H1 (cell line): Measurements from ENCODE around the gene KLHL18. TPM values are rescaled to one million over a fixed set of nuclear protein-coding genes. Genes with fewer than 3 reads are reported as not detected.

Experiments
- CTCF ChIA-PET: fragments of 300-600 bp; sonication (Branson Sonifier 250); formaldehyde crosslinking; loops from one replicate; lab custom pipeline; 2021; ENCODE audit not compliant: partially characterized antibody; lab: Charles Lee
- POLR2A ChIA-PET: fragments of 300-600 bp; sonication (Branson Sonifier 250); formaldehyde crosslinking; loops from one replicate; lab custom pipeline; 2021; ENCODE audit warnings: inconsistent platforms; ENCODE audit not compliant: partially characterized antibody; lab: Charles Lee
- DNase-seq, 2 experiments: peaks; one replicate each; pipeline versions ENCODE4 v3.0.0 to v3.0.0-alpha.2; 2010 to 2022; ENCODE audit warnings: low spot score in 2 of 2, low read depth in 1 of 2, mixed read lengths in 1 of 2
- FAIRE-seq: peaks from 2 replicates; lab custom pipeline; 2011; peaks lifted over from hg19 to GRCh38; lab: Jason Lieb, UNC
- H2AFZ ChIP-seq: 2 replicates; pipeline ENCODE4 v1.8.1; 2012; ENCODE audit warnings: low read length, inconsistent platforms
- H2AK5ac ChIP-seq: 2 replicates; pipeline ENCODE4 v1.6.1; 2013; ENCODE audit warnings: low read depth, low read length
- H2BK120ac ChIP-seq: replicated peaks from 2 replicates; pipeline ENCODE3; 2013; ENCODE audit warnings: low read depth, low read length, inconsistent platforms
- H2BK12ac ChIP-seq: 2 replicates; pipeline ENCODE4 v1.6.1; 2013; ENCODE audit warnings: low read depth, low read length
- H2BK15ac ChIP-seq: 2 replicates; pipeline ENCODE4 v1.6.1; 2013; ENCODE audit warnings: low read length
- H2BK20ac ChIP-seq: 2 replicates; pipeline ENCODE4 v1.6.1; 2013; ENCODE audit warnings: low read length
- H2BK5ac ChIP-seq: 2 replicates; pipeline ENCODE4 v1.6.1; 2013; ENCODE audit warnings: low read depth, low read length
- H3K14ac ChIP-seq: 2 replicates; pipeline ENCODE4 v1.6.1; 2013; ENCODE audit warnings: inconsistent platforms; ENCODE audit not compliant: insufficient read length
- H3K18ac ChIP-seq: 2 replicates; pipeline ENCODE4 v1.6.1; 2013; ENCODE audit warnings: low read length; ENCODE audit errors: extremely low read depth
- H3K23ac ChIP-seq: 2 replicates; pipeline ENCODE4 v1.6.1; 2013; ENCODE audit warnings: inconsistent platforms; ENCODE audit not compliant: insufficient read length
- H3K23me2 ChIP-seq: 2 replicates; pipeline ENCODE4 v1.6.1; 2013; ENCODE audit warnings: low read depth, low read length
- H3K27ac ChIP-seq: 2 replicates; pipeline ENCODE4 v1.6.1; 2011; ENCODE audit warnings: low read depth, low read length, inconsistent platforms
- H3K27me3 ChIP-seq, 4 experiments: replicated peaks in 1 of 4; 1 replicate in 1 of 4; 2 replicates in 3 of 4; pipeline versions ENCODE4 v1.6.1 to v1.8.1; 2011 to 2013; ENCODE audit warnings: low read length in 3 of 4, mild to moderate bottlenecking in 3 of 4, inconsistent platforms in 2 of 4, mixed read lengths in 2 of 4, moderate library complexity in 1 of 4; ENCODE audit not compliant: control insufficient read depth in 3 of 4, insufficient read depth in 3 of 4; ENCODE audit errors: extremely low read depth in 1 of 4
- H3K36me3 ChIP-seq, 4 experiments: 2 replicates each; pipeline versions ENCODE4 v1.6.1 to v1.8.1; 2011 to 2013; ENCODE audit warnings: mild to moderate bottlenecking in 4 of 4, low read length in 3 of 4, moderate library complexity in 2 of 4, control low read depth in 1 of 4, inconsistent platforms in 1 of 4; ENCODE audit not compliant: insufficient read depth in 4 of 4, control insufficient read depth in 2 of 4
- H3K4ac ChIP-seq: replicated peaks from 2 replicates; pipeline ENCODE3; 2013; ENCODE audit warnings: low read length, low read depth, mixed read lengths, inconsistent platforms; ENCODE audit not compliant: insufficient read length
- H3K4me1 ChIP-seq, 4 experiments: replicated peaks in 1 of 4; 1 replicate in 1 of 4; 2 replicates in 3 of 4; pipeline versions ENCODE4 v1.6.1 to v1.8.1; 2011 to 2013; ENCODE audit warnings: low read length in 3 of 4, inconsistent platforms in 2 of 4, mixed read lengths in 1 of 4; ENCODE audit not compliant: insufficient read depth in 4 of 4, control insufficient read depth in 3 of 4
- H3K4me2 ChIP-seq, 2 experiments: 2 replicates each; pipeline versions ENCODE4 v1.6.1 to v1.8.1; 2011 to 2013; ENCODE audit warnings: low read depth in 2 of 2, low read length in 2 of 2, control low read depth in 1 of 2, inconsistent platforms in 1 of 2, mild to moderate bottlenecking in 1 of 2; ENCODE audit not compliant: insufficient read depth in 1 of 2
- H3K4me3 ChIP-seq, 4 experiments: fragments of 200-600, 300-600 bp in 1 of 4; sonication (generic), shearing (Covaris generic), sonication (Bioruptor Twin) in 1 of 4; 2 replicates each; pipeline versions ENCODE4 v1.5.1 to v1.8.1; 2011 to 2016; ENCODE audit warnings: low read length in 4 of 4, low read depth in 3 of 4, control low read depth in 2 of 4, inconsistent platforms in 2 of 4, mild to moderate bottlenecking in 2 of 4, mixed read lengths in 1 of 4, moderate library complexity in 1 of 4; ENCODE audit not compliant: insufficient read depth in 2 of 4; ENCODE audit errors: extremely low read depth in 1 of 4
- H3K56ac ChIP-seq: replicated peaks from 2 replicates; pipeline ENCODE3; 2013; ENCODE audit warnings: low read depth, mild to moderate bottlenecking, mixed read lengths, low read length, inconsistent platforms; ENCODE audit not compliant: insufficient read length
- H3K79me1 ChIP-seq: 2 replicates; pipeline ENCODE4 v1.6.1; 2013; ENCODE audit warnings: low read depth, low read length, control low read depth
- H3K79me2 ChIP-seq, 2 experiments: 2 replicates each; pipeline versions ENCODE4 v1.6.1 to v1.8.1; 2012 to 2013; ENCODE audit warnings: low read length in 2 of 2, mild to moderate bottlenecking in 2 of 2, inconsistent platforms in 1 of 2; ENCODE audit not compliant: insufficient read depth in 2 of 2, control insufficient read depth in 1 of 2
- H3K9ac ChIP-seq, 4 experiments: replicated peaks in 1 of 4; 1 replicate in 1 of 4; 2 replicates in 3 of 4; pipeline versions ENCODE4 v1.6.1 to v1.8.1; 2011 to 2013; ENCODE audit warnings: low read depth in 3 of 4, low read length in 3 of 4, control low read depth in 2 of 4, mild to moderate bottlenecking in 2 of 4, moderate library complexity in 2 of 4, inconsistent platforms in 1 of 4; ENCODE audit errors: extremely low read depth in 1 of 4
- H3K9me3 ChIP-seq, 2 experiments: 2 replicates each; pipeline versions ENCODE4 v1.6.1 to v1.8.1; 2012 to 2013; ENCODE audit warnings: mild to moderate bottlenecking in 2 of 2, moderate library complexity in 2 of 2, control low read depth in 1 of 2, inconsistent platforms in 1 of 2, low read depth in 1 of 2, low read length in 1 of 2, mixed read lengths in 1 of 2; ENCODE audit not compliant: insufficient read depth in 2 of 2
- H4K20me1 ChIP-seq, 2 experiments: replicated peaks in 1 of 2; 2 replicates each; pipeline versions ENCODE3 to v1.8.1; 2011 to 2013; ENCODE audit warnings: inconsistent platforms in 2 of 2, low read length in 2 of 2, mild to moderate bottlenecking in 1 of 2; ENCODE audit not compliant: insufficient read depth in 2 of 2, control insufficient read depth in 1 of 2
- H4K5ac ChIP-seq: 2 replicates; pipeline ENCODE4 v1.6.1; 2013; ENCODE audit warnings: low read length, low read depth, mixed read lengths, inconsistent platforms; ENCODE audit not compliant: insufficient read length
- H4K8ac ChIP-seq: 2 replicates; pipeline ENCODE4 v1.8.0; 2013; ENCODE audit warnings: mild to moderate bottlenecking, moderate library complexity, low read length, inconsistent platforms; ENCODE audit not compliant: insufficient read depth; ENCODE audit errors: extremely low read depth
- H4K91ac ChIP-seq: replicated peaks from 2 replicates; pipeline ENCODE3; 2013; ENCODE audit warnings: low read length, mixed read lengths, inconsistent platforms; ENCODE audit not compliant: insufficient read length
- ATF3 ChIP-seq: IDR thresholded peaks from 2 replicates; pipeline ENCODE4 v1.6.1; 2011; ENCODE audit warnings: low read depth, mild to moderate bottlenecking, low read length; ENCODE audit not compliant: insufficient read depth
- BRCA1 ChIP-seq: IDR thresholded peaks from 2 replicates; pipeline ENCODE4 v1.6.1; 2012; ENCODE audit warnings: low read depth, low read length, improper control_type of control experiment
- CBX8 ChIP-seq: fragments of 300-800, 300-1000 bp; sonication (generic); IDR thresholded peaks from 2 replicates; pipeline ENCODE4 v1.7.1; 2016; ENCODE audit warnings: low read depth, low read length, borderline replicate concordance
- CEBPB ChIP-seq: IDR thresholded peaks from 2 replicates; pipeline ENCODE4 v1.6.1; 2012; ENCODE audit warnings: low read depth, low read length
- EZH2 ChIP-seq: fragments of 200-600 bp; sonication (generic); IDR thresholded peaks from 2 replicates; pipeline ENCODE4 v1.7.1; 2012; ENCODE audit warnings: low read depth, mild to moderate bottlenecking, moderate library complexity, low read length, inconsistent platforms; ENCODE audit not compliant: severe bottlenecking
- FOSL1 ChIP-seq: IDR thresholded peaks from 2 replicates; pipeline ENCODE4 v1.6.1; 2011; ENCODE audit warnings: mild to moderate bottlenecking, low read depth, low read length, moderate library complexity; ENCODE audit not compliant: insufficient read depth
- KDM5A ChIP-seq: fragments of 200-600 bp; IDR thresholded peaks from 2 replicates; pipeline ENCODE4 v1.7.1; 2012; ENCODE audit warnings: mild to moderate bottlenecking, low read length, inconsistent platforms, mixed read lengths
- PHF8 ChIP-seq: fragments of 200-600 bp; sonication (generic); conservative IDR thresholded peaks from 2 replicates; pipeline ENCODE4 v1.7.1; 2012; ENCODE audit warnings: low read depth, mild to moderate bottlenecking, inconsistent platforms, low read length, moderate library complexity
- SAP30 ChIP-seq: fragments of 300-600 bp; sonication (generic); IDR thresholded peaks from 2 replicates; pipeline ENCODE4 v1.7.1; 2012; ENCODE audit warnings: low read length, moderate library complexity, mild to moderate bottlenecking, inconsistent platforms; ENCODE audit not compliant: insufficient read depth, insufficient replicate concordance
- SP1 ChIP-seq: IDR thresholded peaks from 2 replicates; pipeline ENCODE4 v1.6.1; 2011; ENCODE audit warnings: low read depth, low read length
- WGBS, 2 experiments: shearing (Covaris generic) in 1 of 2; methylation state at CpG; one replicate each; pipeline versions ENCODE4 v1.1.6 to v1.1.7; 2013 to 2015; ENCODE audit warnings: low lambda C conversion rate in 2 of 2, mixed read lengths in 2 of 2, inconsistent platforms in 1 of 2, low coverage in 1 of 2, missing lambda C conversion rate in 1 of 2; ENCODE audit not compliant: insufficient replicate concordance in 2 of 2, insufficient coverage in 1 of 2, insufficient read length in 1 of 2; ENCODE audit errors: extremely low coverage in 1 of 2, missing lambda C conversion rate in 1 of 2; 5-methylcytosine and 5-hydroxymethylcytosine counted together
- polyA plus RNA-seq, 7 experiments: library from polyadenylated mRNA; depleted of rRNA in 3 of 7; stranded (reverse) in 5 of 7; unstranded in 2 of 7; fragments of >200 nt in 5 of 7; fragments of 200-250 nt in 2 of 7; gene quantifications; 1 replicate in 5 of 7; 2 replicates in 1 of 7; 4 replicates in 1 of 7; pipeline versions ENCODE4 v1.2.1 to v1.2.3, GENCODE V29; 2011 to 2013; ENCODE audit warnings: missing spikeins in 2 of 7, mixed read lengths in 2 of 7
- total RNA-seq: library from RNA; stranded (reverse); fragmentation: NEBNext Ultra II Directional; extraction: Animal tissue kit (Norgen Biotek cat#: 25700); gene quantifications from 2 replicates; pipeline ENCODE4 v1.2.1, GENCODE V29; 2021

Gene KLHL18
- total and polyA plus RNA-seq, 2 of the 8 experiments (the other 6 are each of a cell fraction or from before 2014, with no cell fraction given), result 19.9 to 31.7 TPM

- Histone ChIP-seq H3K4me1 (no peaks in the 10 kb centered on the region), H2AK5ac (no peak overlapping the region), H2BK120ac (no peak overlapping the region), H3K18ac (no peak overlapping the region), H3K4ac (no peak overlapping the region), H3K23ac (no peak overlapping the region), H2AFZ (no peak overlapping the region), H2BK15ac (no peak overlapping the region), H4K5ac (no peak overlapping the region), H2BK12ac (no peak overlapping the region), H3K27ac (no peak overlapping the region), H4K8ac (no peak overlapping the region), H3K36me3 (peaks cover 4 to 9% (median 6%) of the 10 kb centered on the region in 4 experiments; a peak in 6 of 8 replicates), H3K79me2 (peaks cover 0 to 5% of the 10 kb centered on the region in 2 experiments; a peak in 2 of 4 replicates), H3K56ac (no peak overlapping the region), H3K9me3 (no peaks in the 10 kb centered on the region), H2BK5ac (no peak overlapping the region), H3K4me3 (no peak overlapping the region), H3K9ac (no peak overlapping the region), H3K79me1 (no peaks in the 10 kb centered on the region; the same call in 1 of the 2 replicates), H4K20me1 (peaks cover 0 to 1% of the 10 kb centered on the region in 2 experiments), H3K27me3 (no peaks in the 10 kb centered on the region), H4K91ac (no peak overlapping the region), H3K4me2 (no peak overlapping the region), H2BK20ac (no peak overlapping the region), H3K23me2 (no peaks in the 10 kb centered on the region), H3K14ac (no peak overlapping the region)
- ChIA-PET POLR2A (no interaction called here), CTCF (interaction anchor here (1.3 to 2.6 kb wide), 3 partner anchors 9 to 64 kb away, joined by 4 to 19 read pairs (median 5); no protein-coding TSS in a partner anchor)
- 91% methylated on average over 5 of the region's 5 CpGs; no CpG with 5 or more reads in 1 of the 2 experiments for WGBS, 2 experiments
- TF ChIP-seq CEBPB (no peak), KDM5A (no peak), BRCA1 (no peak), ATF3 (no peak), SP1 (no peak), SAP30 (no peak), FOSL1 (no peak), EZH2 (no peak), PHF8 (no peak), CBX8 (no peak)
- DNase-seq (no peak), FAIRE-seq (no peak)
These were observed 32.4 kb downstream of the KLHL18 start for GRCh38 chr3:47315069-47315647.
